Measurements from ENCODE around the gene ZDHHC17.

The ZDHHC17 gene

GRCh38 chr12:76878899-76879709 is 115.2 kb downstream of the ZDHHC17 start, which contains the start of gene CSRP2:
CSRP2 (minus strand) TSS chr12:76879019; CDS start chr12:76866260, 12,759 bp downstream.
- peak; percentile 24 for DNase-seq (ENCODE audit: low read depth)

GRCh38 chr12:76879710-76880518 is 116.0 kb downstream of the ZDHHC17 start:
- no peak for DNase-seq (ENCODE audit: low read depth)

GRCh38 chr12:76880519-76881023 is 116.7 kb downstream of the ZDHHC17 start:
- DNase-seq (ENCODE audit: low read depth), result no peak

- DNase-seq (ENCODE audit: low read depth), result no peak
These were observed 117.2 kb downstream of the ZDHHC17 start for GRCh38 chr12:76881142-76881541.

- no peak for DNase-seq (ENCODE audit: low read depth)
These were observed 118.5 kb downstream of the ZDHHC17 start for GRCh38 chr12:76882367-76882766.

- no peak for DNase-seq (ENCODE audit: low read depth)
These were observed 119.2 kb downstream of the ZDHHC17 start for GRCh38 chr12:76883151-76883550.

GRCh38 chr12:76883811-76884210 is 119.9 kb downstream of the ZDHHC17 start:
- DNase-seq (ENCODE audit: low read depth), result no peak

- no peak for DNase-seq (ENCODE audit: low read depth)
These were observed 124.9 kb downstream of the ZDHHC17 start for GRCh38 chr12:76888775-76889174.

- DNase-seq (ENCODE audit: low read depth), result no peak
These were observed 126.5 kb downstream of the ZDHHC17 start for GRCh38 chr12:76890151-76891143.

GRCh38 chr12:76891609-76892008 is 127.7 kb downstream of the ZDHHC17 start:
- DNase-seq (ENCODE audit: low read depth), result no peak

GRCh38 chr12:76895796-76896195 is 131.9 kb downstream of the ZDHHC17 start:
- no peak for DNase-seq (ENCODE audit: low read depth)

- DNase-seq (ENCODE audit: low read depth), result no peak
These were observed 132.4 kb downstream of the ZDHHC17 start for GRCh38 chr12:76896274-76896673.

GRCh38 chr12:76898442-76898841 is 134.5 kb downstream of the ZDHHC17 start:
- DNase-seq (ENCODE audit: low read depth), result no peak

GRCh38 chr12:76899522-76899921 is 135.6 kb downstream of the ZDHHC17 start:
- no peak for DNase-seq (ENCODE audit: low read depth)

GRCh38 chr12:76901628-76902380 is 137.9 kb downstream of the ZDHHC17 start:
- DNase-seq (ENCODE audit: low read depth), result no peak
